IMR-90 (cell line): ENCODE measurements around the gene DACH1. TPM values are rescaled to one million over a fixed set of nuclear protein-coding genes. Genes with fewer than 3 reads are reported as not detected.

Experiments
- ATAC-seq: fragments of 200-7000 bp; cut with Tn5 transposase; 2 replicates; pipeline ENCODE4 v1.9.1; 2020; ENCODE audit warnings: low read depth, mild to moderate bottlenecking, moderate library complexity
- BruUV-seq: library from RNA; stranded (reverse); fragments of 400-500 nt; replicated peaks from 2 replicates; lab custom pipeline; 2021; lab: Mats Ljungman, UMichigan
- CTCF ChIA-PET: fragments of 300-600 bp; formaldehyde crosslinking; extraction: SDS; loops from one replicate; lab custom pipeline; 2021; ENCODE audit warnings: antibody characterized with exemption; lab: Yijun Ruan, JAX
- POLR2A ChIA-PET: fragments of 300-600 bp; sonication (Branson Sonifier 250); formaldehyde crosslinking; loops from one replicate; lab custom pipeline; 2022; ENCODE audit warnings: antibody characterized with exemption; ENCODE audit not compliant: unreplicated experiment; lab: Charles Lee
- DNase-seq: peaks from one replicate; pipeline ENCODE4 v3.0.0; 2013
- H2AFZ ChIP-seq: replicated peaks from 2 replicates; pipeline ENCODE3; 2013; ENCODE audit warnings: low read length, mild to moderate bottlenecking; ENCODE audit not compliant: poor library complexity
- H2AK5ac ChIP-seq: 2 replicates; pipeline ENCODE4 v1.6.1; 2013; ENCODE audit warnings: low read depth, low read length, inconsistent platforms
- H2AK9ac ChIP-seq: replicated peaks from 2 replicates; pipeline ENCODE3; 2013; ENCODE audit warnings: mild to moderate bottlenecking, low read depth, low read length, moderate library complexity; ENCODE audit not compliant: poor library complexity
- H2BK120ac ChIP-seq: 2 replicates; pipeline ENCODE4 v1.6.1; 2013; ENCODE audit warnings: low read depth, low read length, inconsistent platforms
- H2BK15ac ChIP-seq: 3 replicates; pipeline ENCODE4 v1.6.1; 2013; ENCODE audit warnings: low read depth, low read length, inconsistent platforms
- H2BK20ac ChIP-seq: 2 replicates; pipeline ENCODE4 v1.6.1; 2013; ENCODE audit warnings: low read depth, mild to moderate bottlenecking, inconsistent platforms, low read length, moderate library complexity
- H2BK5ac ChIP-seq: 2 replicates; pipeline ENCODE4 v1.6.1; 2013; ENCODE audit warnings: mild to moderate bottlenecking, low read depth, low read length, inconsistent platforms; ENCODE audit not compliant: poor library complexity, severe bottlenecking
- H3K14ac ChIP-seq: replicated peaks from 2 replicates; pipeline ENCODE4 v1.6.1; 2013; ENCODE audit warnings: low read depth, low read length, inconsistent platforms
- H3K18ac ChIP-seq: 2 replicates; pipeline ENCODE4 v1.6.1; 2013; ENCODE audit warnings: low read depth, low read length, control low read depth
- H3K23ac ChIP-seq: 2 replicates; pipeline ENCODE4 v1.6.1; 2013; ENCODE audit warnings: low read depth, low read length, inconsistent platforms
- H3K27ac ChIP-seq: 2 replicates; pipeline ENCODE4 v1.5.1; 2013; ENCODE audit warnings: mild to moderate bottlenecking, control low read depth, low read length; ENCODE audit not compliant: insufficient read depth
- H3K27me3 ChIP-seq: 2 replicates; pipeline ENCODE4 v1.6.1; 2013; ENCODE audit warnings: low read length; ENCODE audit not compliant: control insufficient read depth, insufficient read depth
- H3K36me3 ChIP-seq: 2 replicates; pipeline ENCODE4 v1.6.1; 2013; ENCODE audit warnings: low read length, mixed read lengths; ENCODE audit not compliant: control insufficient read depth, insufficient read depth
- H3K4ac ChIP-seq: 2 replicates; pipeline ENCODE4 v1.6.1; 2013; ENCODE audit warnings: low read depth, low read length, inconsistent platforms
- H3K4me1 ChIP-seq: 2 replicates; pipeline ENCODE4 v1.6.1; 2013; ENCODE audit warnings: low read length, mixed read lengths; ENCODE audit not compliant: control insufficient read depth, insufficient read depth
- H3K4me2 ChIP-seq: 2 replicates; pipeline ENCODE4 v1.6.1; 2013; ENCODE audit warnings: low read depth, mild to moderate bottlenecking, control low read depth, low read length, moderate library complexity
- H3K4me3 ChIP-seq: 2 replicates; pipeline ENCODE4 v1.5.1; 2013; ENCODE audit warnings: low read depth, mild to moderate bottlenecking, control low read depth, low read length, moderate library complexity; ENCODE audit not compliant: insufficient read depth
- H3K56ac ChIP-seq: 2 replicates; pipeline ENCODE4 v1.6.1; 2013; ENCODE audit warnings: low read length, inconsistent platforms; ENCODE audit not compliant: insufficient read depth; ENCODE audit errors: extremely low read depth
- H3K79me1 ChIP-seq, 2 experiments: 2 replicates each; pipeline ENCODE4 v1.6.1; 2013; ENCODE audit warnings: low read length in 2 of 2, inconsistent platforms in 1 of 2, low read depth in 1 of 2
- H3K9ac ChIP-seq: 2 replicates; pipeline ENCODE4 v1.6.1; 2013; ENCODE audit warnings: low read depth, low read length, control low read depth
- H3K9me1 ChIP-seq: 2 replicates; pipeline ENCODE4 v1.6.1; 2013; ENCODE audit warnings: low read length, inconsistent platforms; ENCODE audit not compliant: insufficient read depth
- H3K9me3 ChIP-seq: 2 replicates; pipeline ENCODE4 v1.6.1; 2013; ENCODE audit warnings: low read length; ENCODE audit not compliant: control insufficient read depth, insufficient read depth
- H4K20me1 ChIP-seq: 2 replicates; pipeline ENCODE4 v1.6.1; 2013; ENCODE audit warnings: low read length, inconsistent platforms; ENCODE audit not compliant: insufficient read depth
- H4K5ac ChIP-seq: 2 replicates; pipeline ENCODE4 v1.6.1; 2013; ENCODE audit warnings: mild to moderate bottlenecking, low read depth, low read length, control low read depth
- H4K8ac ChIP-seq, 2 experiments: 2 replicates each; pipeline ENCODE4 v1.6.1; 2013; ENCODE audit warnings: low read depth in 2 of 2, low read length in 2 of 2, control low read depth in 1 of 2, inconsistent platforms in 1 of 2
- H4K91ac ChIP-seq: 2 replicates; pipeline ENCODE4 v1.6.1; 2013; ENCODE audit warnings: low read depth, low read length, inconsistent platforms; ENCODE audit not compliant: insufficient read depth
- USF2 ChIP-seq: fragments of 150-350 bp; IDR thresholded peaks from 2 replicates; pipeline ENCODE4 v1.6.1; 2017; ENCODE audit warnings: mild to moderate bottlenecking, antibody characterized with exemption, low read length, low read depth
- WGBS, 2 experiments: methylation state at CpG; one replicate each; pipeline versions ENCODE4 v1.1.5 to v1.1.7; 2013; ENCODE audit warnings: missing lambda C conversion rate in 2 of 2; ENCODE audit not compliant: insufficient read length in 1 of 2; ENCODE audit errors: extremely low coverage in 2 of 2; 5-methylcytosine and 5-hydroxymethylcytosine counted together
- dilution Hi-C: fragments of 300-500 bp; cut with HindIII; formaldehyde crosslinking; loops from one replicate; pipeline ENCODE4 v1.14.3; 2018; ENCODE audit warnings: low sequenced_read_pairs; ENCODE audit not compliant: unreplicated experiment
- in situ Hi-C: fragments of 300-500 bp; cut with MboI; formaldehyde crosslinking; loops from 3 replicates; pipeline ENCODE4 v1.14.3; 2019; ENCODE audit warnings: low sequenced_read_pairs, inconsistent platforms, mixed read lengths
- intact Hi-C: fragments of 100-400 bp; cut with micrococcal nuclease; formaldehyde crosslinking; loops from 2 replicates; pipeline ENCODE4 v1.10.0; 2022
- polyA plus RNA-seq, 3 experiments: library from polyadenylated mRNA; depleted of rRNA; stranded (reverse); fragments of >200 nt; gene quantifications; 2 replicates each; pipeline ENCODE4 v1.2.3, GENCODE V29; 2012; ENCODE audit warnings: low replicate concordance in 1 of 3
- total RNA-seq: library from RNA; depleted of rRNA; stranded (reverse); fragments of >200 nt; gene quantifications from 2 replicates; pipeline ENCODE4 v1.2.3, GENCODE V29; 2012

Gene DACH1
- total and polyA plus RNA-seq, 2 of the 4 experiments (the other 2 are of a cell fraction) = not detected

DNA sequence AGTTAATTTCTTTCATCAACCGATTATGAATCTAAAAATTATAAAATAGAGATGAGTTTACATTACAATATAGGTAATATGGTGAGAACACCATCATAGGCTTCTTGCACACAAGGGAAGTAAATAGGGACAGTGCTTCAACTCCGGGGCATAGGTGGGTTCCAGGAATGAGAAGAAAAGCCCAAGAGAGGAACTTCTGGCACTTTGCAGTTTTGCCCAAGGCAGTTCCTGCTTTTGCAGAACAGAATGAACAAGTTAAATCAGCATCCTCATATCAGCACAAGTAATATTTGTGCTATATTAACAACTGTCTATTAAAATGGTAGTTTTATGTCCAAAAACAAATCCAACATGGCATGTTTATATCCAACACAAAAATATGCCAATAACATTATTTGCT is 60.1 kb downstream of the DACH1 start:
- no peaks in the 10 kb centered on the region for H3K27me3 ChIP-seq
- H3K9me1 ChIP-seq = no peaks in the 10 kb centered on the region
- ChIA-PET CTCF (interaction anchor here (0.7 kb wide), 1 partner anchor 1072 kb away, joined by 3 read pairs; no protein-coding TSS in a partner anchor), POLR2A (no interaction called here)
- no peak overlapping the region for H3K14ac ChIP-seq
- in situ Hi-C loops = no loop called here
- TF ChIP-seq USF2 = no peak
- dilution Hi-C loops = no loop called here
- H3K18ac ChIP-seq = no peak overlapping the region
- H4K20me1 ChIP-seq = no peaks in the 10 kb centered on the region
- H2BK15ac ChIP-seq = no peak overlapping the region
- no peak overlapping the region for H2AK5ac ChIP-seq
- H3K27ac ChIP-seq = no peak overlapping the region
- no peaks in the 10 kb centered on the region for H3K9me3 ChIP-seq
- no peak overlapping the region for H4K8ac ChIP-seq
- no peak overlapping the region for H4K91ac ChIP-seq
- no peak overlapping the region for H2BK5ac ChIP-seq
- H2BK20ac ChIP-seq = no peak overlapping the region
- H3K36me3 ChIP-seq = no peaks in the 10 kb centered on the region
- intact Hi-C loops = no loop called here
- no CpG with 5 or more reads among the region's 2 CpGs for WGBS, 2 experiments
- BruUV-seq = no TSS peak
- no peaks in the 10 kb centered on the region for H3K79me1 ChIP-seq
- no peak overlapping the region for H3K23ac ChIP-seq
- no peak overlapping the region for H3K56ac ChIP-seq
- H2BK120ac ChIP-seq = no peak overlapping the region
- H3K4me2 ChIP-seq = no peak overlapping the region
- H2AFZ ChIP-seq = no peak overlapping the region
- no peak overlapping the region for H3K4ac ChIP-seq
- H2AK9ac ChIP-seq = no peak overlapping the region
- no peak overlapping the region for H3K4me3 ChIP-seq
- H4K5ac ChIP-seq = no peak overlapping the region
- ATAC-seq = no peak
- no peak overlapping the region for H3K9ac ChIP-seq
- H3K4me1 ChIP-seq = no peaks in the 10 kb centered on the region
- no peak for DNase-seq
